Renal cortex interstitium (tissue), 11 donors: Measurements from ENCODE around the gene TRPV4. TPM values are rescaled to one million over a fixed set of nuclear protein-coding genes. Genes with fewer than 3 reads are reported as not detected.
A peak's percentile ranks its signal among the peaks of the same experiment; 100 is the strongest.

ENCODE experiments used
- DNase-seq, 11 donors: peaks; one replicate each; pipeline ENCODE4 v3.0.0-alpha.2; 2013; ENCODE audit warnings: low read depth in 9 of 11, low spot score in 4 of 11; ENCODE audit errors: extremely low read depth in 1 of 11
- polyA plus RNA-seq, 3 donors: library from polyadenylated mRNA; unstranded; fragments of 120-200 nt; gene quantifications; one replicate each; pipeline ENCODE4 v1.2.1, GENCODE V29; 2013; ENCODE audit not compliant: insufficient read length in 3 of 3

TRPV4 gene
- polyA plus RNA-seq, 3 donors: 9.8 to 18.8 (median 14.8) TPM

DNA sequence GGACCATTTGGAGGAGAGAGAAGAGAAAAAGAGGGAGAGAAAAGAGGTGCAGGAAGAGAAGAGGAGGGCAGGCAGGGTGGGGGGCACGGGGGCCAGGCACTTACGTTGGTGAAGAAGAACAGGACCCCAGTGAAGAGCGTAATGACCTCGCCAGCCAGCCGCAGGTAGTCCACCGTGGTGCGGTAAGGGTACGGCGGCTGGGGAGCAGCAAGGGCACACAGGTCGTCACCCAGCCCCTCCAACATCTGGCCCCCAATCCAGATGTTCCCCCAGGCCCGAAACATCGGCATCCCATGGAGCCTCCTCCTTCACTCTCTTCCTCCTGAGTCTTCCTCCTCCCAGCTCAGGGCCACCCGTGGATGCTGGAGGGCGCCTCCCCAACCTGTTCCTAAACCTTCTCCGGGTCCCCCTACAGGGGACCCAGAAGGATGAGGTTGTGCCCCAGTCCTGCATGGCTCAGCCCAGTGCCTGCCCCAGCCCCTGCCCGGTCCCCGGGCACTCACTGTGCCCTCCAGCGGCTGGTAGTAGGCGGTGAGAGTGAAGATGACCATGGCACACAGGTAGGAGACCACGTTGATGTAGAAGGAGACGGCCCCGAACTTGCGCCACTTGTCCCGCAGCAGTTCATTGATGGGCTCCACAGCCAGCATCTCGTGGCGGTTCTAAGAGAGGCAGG lies 39.2 kb downstream of the TRPV4 start:
- no peak for DNase-seq

DNA sequence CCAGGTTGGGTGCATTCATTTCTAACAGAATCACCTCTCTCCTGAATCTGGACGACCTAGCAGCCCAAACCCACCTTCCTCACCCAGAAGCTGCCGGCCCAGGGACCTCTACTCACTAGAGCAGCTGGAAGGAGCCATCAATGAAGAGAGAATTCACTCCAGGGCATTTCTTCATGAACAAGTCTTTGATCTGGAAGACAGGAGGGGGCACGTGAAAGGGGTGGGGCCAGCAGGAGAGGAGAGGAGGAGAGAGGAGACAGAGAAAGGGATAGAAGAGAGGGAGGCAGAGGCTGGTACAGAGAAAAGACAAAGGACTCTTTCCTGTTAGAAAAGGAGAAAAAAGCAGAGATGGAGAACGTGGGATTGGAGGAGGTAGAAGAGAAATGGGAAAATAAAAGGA lies 39.8 kb downstream of the TRPV4 start:
- DNase-seq: no peak

DNA sequence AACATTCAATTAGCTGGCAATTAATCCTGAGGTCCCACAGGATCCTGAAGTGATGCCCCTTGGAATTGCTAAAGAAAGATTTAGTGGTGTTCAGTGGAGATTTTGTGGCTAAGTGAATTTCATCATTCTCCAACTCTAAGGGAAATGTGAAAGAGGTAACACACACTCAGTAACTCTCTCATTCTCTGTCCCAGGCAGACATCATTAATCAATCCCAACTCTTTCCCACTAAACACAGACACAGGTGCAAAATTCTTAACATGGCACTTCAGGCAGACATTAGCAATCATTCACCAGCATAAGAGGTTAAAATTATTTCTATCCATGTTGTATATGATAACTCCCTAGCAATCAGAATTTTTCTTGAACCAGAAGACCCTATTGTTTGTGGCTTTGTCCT lies 40.2 kb downstream of the TRPV4 start:
- DNase-seq: no peak

DNA sequence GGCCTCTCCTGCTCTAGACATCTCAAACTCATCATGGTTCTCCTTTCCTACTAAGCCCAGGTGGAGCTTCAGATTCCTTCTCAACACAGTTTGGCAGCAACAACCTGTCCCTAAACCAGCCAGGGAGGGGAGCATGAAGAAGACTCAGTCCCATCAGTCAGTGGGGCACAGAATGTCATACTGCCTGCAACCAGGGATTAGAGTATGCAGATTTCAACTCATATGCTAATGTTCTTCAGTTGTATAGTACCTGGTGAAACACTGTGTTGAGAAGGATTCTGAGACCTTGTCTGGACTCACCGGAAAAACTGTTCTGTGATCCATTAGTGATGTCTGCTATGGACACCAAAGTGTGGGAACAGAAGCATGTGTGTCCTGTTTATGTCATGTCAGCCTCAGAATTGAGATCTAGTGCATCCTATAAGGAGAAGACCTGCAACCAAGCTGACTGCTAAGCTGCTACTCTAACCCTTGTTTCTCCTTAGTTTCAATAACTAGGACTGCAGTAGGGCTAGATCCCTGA lies 43.6 kb downstream of the TRPV4 start:
- no peak for DNase-seq

DNA sequence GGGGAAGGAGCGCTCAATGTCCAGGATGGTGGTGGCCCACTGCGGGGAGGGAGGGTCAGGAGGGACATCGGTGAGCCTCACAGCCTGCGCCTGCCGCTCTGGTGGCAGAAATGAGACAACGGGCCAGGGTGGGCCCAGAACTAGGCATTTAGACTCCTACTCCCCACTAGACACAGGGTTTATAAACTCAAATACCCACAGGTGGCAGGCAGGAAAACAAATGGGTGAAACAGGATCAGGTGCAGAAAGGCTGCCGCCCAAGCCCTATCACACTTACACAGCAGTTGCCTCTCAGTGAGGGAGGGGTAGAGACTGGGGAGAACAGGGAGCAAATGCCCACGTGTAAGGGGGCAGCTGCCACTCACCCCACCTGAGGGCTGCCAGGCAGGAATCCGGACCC lies 46.4 kb downstream of the TRPV4 start:
- no peak for DNase-seq

DNA sequence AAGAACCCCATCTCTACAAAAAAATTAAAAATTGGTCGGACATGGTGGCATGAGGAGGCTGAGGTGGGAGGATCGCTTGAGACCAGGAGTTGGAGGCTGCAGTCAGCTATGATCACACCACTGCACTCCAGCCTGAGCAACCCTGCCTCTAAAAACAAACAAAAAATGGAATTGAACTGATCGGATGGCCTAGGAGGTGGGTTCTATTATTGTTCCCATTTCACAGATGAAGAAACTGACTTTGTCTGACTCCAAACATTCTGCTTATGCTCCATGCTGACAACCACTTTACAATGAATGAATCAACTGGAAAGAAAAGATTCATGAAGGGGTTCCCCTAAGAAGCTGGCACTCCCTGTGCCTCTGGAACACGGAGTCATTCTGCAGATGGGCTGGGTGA lies 47.3 kb downstream of the TRPV4 start:
- no peak for DNase-seq

DNA sequence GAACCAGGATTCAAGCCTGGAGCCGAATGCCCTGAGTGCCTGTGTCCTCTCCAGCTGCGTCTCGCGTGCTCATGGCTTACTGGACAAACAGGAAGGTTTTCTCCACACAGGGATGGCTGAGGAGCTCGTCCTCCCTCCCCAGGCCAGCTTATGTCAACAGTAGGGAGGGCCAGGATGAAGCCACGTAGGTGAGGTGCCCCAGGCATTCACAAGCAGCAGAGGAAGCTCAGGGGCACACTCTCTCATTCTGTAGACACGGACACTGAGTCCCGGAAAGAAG lies 49.3 kb downstream of the TRPV4 start:
- no peak for DNase-seq

DNA sequence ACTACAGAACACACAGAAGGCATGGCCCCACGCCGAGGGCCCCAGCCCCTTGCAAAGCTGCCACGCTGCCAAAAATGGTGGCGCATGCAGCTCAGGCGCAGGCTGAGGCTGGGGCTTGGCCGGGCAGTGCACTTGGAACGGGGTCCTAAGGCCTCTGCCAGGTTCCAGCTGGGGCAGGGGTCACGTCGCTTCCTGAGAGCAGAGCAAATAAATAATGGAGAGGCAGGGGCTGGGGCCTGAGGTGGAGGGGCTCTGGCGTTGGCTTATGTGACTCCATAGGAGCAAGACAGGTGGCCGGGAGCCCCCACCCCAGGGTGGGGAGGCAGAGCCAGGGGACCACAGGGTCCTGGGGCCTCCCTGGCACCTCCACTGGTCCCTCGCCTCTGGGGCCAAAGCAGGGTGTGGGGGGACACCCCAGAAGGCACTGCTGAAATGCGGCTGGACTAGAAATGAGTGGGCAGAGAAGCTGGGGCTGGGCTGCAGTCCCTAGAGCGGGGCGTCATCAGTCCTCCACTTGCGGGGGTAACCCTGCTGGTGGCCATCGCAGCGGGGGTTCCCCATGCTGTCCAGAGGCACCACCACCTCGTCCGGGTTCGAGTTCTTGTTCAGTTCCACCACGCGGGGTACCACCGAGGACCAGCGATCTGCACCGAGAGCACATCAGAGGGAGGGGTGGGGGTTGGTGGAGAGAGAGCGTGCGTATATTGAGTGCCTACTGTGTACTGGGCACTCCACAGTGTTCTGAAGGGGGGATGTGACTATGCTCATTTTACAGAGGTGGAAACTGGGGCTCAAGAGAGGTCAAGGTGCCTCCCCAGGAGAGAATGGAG lies 49.8 kb downstream of the TRPV4 start:
- DNase-seq: no peak

DNA sequence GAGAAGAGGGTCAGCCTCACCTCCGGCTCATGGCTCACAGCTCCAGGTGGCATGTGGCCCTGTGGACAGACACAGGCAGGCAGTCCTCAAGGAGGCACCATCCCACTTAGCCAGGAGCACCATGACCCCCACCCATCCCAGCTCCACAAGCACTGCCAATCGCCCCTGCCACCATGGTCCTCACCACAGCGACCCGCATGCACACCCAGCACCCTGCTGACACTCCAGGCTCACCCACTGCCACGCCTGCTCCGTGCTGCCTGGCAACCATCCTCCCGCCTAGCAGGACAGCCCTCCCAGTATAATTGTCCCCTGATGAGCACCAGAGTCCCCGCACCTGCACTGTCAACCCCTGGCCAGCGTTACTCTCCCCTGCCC lies 50.9 kb downstream of the TRPV4 start:
- DNase-seq: no peak

DNA sequence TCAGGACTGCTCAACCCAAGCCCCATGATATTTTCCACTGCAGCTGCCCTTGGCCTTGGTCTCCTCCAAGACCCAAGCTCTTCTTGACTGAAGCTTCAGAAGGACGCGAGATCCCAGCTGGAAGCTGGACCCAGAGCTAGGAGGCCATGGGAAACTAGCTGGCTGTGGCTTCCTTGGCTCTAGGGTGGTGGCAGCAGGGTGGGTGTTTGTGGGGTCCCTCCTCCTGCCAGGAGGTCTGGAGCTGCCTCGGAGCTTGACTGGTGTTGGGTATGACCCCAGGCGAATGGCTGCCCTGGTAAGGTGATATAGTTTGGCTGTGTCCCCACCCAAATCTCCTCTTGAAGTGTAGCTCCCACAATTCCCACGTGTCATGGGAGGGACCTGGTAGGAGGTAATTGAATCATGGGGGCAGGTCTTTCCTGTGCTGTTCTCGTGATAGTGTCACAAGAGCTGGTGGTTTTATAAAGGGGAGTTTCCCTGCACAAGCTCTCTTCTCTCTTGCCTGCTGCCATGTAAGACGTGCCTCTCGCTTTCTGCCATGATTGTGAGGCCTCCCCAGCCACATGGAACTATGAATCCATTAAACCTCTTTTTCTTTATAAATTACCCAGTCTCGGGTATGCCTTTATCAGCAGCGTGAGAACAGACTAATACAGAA lies 51.4 kb downstream of the TRPV4 start:
- no peak for DNase-seq

DNA sequence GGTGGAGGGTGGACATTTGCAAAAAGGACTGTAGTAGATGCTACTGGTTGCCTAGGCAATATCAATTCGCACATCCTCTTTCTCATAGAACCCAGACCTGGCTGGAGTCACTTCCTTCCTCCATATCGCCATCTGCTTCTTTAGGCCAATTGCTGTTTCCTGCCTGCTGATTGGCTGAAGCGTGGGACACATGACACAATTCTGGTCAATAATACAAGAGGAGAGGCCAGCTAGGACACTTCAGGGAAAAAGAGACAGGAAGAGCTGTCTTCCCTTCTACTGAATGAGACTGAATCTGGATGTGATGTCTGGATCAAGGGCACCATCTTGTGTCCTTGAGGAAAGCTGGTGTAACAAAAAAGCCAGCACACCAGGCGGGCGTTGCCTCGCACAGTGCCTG lies 53.8 kb downstream of the TRPV4 start:
- no peak for DNase-seq

DNA sequence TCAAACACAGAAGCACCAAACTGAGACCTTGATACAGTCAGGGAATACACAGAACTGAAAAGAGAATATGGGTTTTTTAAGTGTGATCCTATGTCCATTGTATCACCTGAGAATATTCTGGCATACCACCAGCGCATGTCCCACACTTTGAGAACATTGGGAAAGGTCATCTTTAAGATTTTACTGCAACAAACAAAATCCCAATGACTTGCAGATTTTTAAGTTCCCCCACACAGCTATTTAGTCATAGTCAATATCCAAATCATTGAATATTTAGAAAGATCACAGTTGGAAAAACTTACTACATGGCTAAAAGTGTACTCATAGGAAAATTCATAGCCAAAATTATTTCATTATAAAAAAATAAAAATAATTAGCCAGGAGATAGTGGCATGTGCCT lies 54.5 kb downstream of the TRPV4 start:
- no peak for DNase-seq

DNA sequence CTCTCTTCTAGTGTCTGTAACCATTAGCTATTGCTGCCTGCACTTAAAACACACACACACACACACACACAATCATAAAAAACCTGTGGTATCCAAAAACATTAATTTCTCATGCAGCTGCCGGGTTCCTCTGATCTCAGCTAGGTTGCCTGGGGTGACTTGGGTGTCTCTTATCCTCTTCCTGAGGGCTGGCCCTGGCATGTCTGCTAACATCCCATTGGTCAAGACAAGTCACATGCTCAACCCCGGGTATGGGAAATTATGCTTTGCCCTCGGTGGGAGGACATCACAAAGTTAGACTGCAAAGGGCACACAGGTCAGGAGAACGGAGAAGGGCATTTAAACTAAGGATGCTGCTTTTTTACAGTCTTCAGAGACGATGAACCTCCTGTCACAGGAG lies 55.7 kb downstream of the TRPV4 start:
- DNase-seq: no peak

DNA sequence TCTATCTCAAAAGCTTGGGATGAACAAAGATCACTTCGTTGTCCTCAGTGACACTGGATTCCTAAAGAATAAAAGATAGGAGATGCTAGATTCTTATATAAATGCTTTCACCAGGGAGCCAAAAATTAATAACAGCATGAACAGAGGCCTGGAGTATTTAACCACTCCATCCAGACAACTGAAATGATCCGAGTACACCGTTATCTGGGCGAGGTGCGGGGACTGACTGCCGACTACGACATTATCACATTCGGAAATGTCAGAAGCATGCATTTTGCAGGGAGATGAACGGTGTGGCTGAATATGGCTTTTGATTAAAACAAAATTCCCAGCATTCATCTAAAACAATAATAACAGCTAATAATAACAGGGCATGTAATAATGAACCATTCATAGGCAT lies 56.6 kb downstream of the TRPV4 start:
- no peak for DNase-seq

DNA sequence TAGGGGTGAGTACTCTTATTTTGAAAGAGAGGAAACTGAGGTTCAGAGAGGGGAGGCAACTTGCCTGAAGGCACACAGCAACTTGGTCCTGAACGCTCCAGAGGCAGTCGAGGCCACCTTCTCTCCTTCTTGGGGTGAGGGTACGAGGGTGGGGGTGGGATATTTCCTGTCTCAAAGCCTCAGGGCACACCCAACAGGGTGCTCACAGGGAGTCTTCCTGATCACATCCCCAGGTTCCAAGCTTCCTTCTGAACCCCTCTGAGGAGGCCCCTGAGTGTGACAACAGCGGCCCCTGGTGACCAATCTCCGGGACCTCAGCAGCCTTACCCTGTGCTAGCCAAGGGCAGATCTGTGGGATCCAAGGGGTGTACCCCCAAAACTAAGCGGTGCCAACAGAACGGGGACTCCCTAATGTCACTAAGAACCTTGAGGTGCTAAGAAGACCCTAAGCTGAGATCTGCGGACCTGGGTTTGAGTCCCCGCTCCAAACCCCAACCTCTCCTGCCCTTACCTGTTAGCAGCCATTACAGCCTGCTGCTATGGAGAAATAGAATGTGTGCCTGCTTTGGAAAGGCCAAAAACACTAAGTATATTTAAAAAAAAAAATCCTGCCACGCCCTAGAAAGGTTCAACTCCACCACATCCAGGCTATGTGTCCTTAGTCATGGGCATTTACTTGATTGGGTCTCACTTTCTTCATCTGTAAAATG lies 57.9 kb downstream of the TRPV4 start:
- peak; percentile 29 to 68 (median 52) for DNase-seq

DNA sequence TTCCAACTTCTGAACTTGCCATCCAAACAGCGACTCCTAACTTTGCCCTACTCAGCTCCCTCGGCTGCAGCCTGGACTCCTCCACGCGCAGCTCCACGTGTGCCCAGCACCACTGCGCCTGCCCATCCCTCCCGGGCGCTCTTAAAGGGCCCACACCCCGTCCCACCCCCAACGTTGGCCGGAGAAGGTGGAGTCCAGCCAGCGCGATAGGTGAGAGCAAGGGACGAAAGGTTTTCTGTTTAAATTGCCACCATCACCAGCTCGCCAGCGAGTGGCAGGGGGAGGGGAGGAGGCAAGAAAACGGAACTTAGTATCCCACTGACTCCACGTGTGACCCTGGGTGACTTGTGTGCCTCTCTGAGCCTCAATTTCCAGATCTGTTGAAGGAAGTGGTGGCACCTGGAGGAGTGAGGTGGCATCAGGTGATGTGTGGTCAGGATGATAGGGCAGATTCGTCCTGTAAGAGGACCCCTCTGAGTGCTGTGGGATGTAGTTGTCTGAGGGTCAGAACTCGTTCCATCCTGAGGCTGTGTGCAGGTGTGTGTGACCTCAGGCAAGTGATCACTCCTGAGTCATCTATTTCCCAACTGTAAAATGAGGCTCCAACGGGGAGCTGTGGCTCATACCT lies 59.7 kb downstream of the TRPV4 start:
- DNase-seq: no peak

DNA sequence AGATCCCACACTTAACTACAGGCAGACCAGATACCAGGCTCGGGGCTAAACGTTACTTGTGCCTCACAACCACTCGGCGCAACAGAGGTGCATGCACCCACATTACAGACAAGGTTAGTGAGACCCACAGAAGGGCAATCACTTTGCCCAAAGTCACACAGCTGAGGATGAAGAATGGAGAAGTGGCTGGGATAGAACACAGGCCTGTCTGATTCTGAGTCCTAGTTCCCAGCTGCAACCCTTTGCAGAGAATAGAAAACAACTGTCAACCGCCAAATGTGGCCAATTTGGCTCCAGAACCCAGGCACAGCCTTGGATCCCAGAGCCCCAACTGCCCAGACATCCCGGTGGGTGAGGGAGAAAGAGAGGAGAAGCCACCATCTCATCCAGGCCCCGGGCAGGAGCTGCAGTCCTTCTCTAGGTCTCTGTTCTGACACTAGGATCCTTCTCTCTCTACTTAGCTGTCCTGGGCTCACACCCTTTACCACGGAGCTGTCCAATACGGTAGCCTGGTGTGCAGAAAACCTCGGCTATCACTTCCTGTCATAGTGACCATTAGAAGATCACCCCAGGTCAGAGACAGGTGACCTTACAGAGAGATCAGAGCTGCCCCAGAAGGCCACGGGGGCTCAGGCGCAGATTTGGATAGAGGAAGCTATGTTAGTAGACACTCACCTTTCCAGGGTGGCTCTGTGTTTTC lies 60.4 kb downstream of the TRPV4 start:
- no peak for DNase-seq

DNA sequence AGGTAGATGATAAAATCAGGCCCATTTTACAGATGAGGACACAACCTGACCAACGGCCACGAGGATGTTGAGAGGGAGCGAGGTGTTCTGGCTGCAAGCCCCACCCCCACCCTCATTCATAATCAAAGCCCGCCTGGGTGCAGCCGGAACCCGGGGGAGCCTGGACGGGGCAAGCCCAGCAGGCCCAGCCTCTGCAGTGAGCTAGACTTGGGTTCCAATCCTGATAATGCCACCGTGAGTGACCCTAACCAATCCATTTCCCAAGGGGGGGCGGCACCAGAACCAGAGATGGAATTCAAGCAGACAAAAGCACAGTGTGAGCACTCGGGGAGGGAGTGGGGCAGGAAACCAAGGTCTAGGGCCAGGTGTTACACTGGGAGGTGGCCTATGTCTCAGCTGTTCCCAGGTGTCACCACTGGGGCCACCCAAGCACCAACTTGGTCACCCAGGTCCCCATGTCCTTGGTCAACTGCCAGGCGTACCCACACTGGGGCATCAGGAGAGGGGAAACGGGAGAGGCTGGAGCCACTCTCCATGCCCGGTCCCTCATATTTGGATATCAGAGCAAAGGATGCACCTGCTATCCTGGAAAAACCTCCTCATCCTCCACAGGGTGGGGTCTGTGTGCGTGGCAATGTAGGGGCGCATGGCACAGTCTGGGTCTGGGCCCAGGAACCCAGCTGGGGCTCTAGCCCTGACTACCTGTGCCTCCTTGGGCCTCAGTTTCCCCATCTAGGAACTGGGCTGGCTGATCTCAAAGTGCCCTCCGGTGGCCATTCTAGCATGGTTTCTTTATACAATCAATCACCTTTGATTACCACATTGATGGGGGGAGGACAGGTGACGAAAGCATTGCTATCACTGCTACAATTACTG lies 61.2 kb downstream of the TRPV4 start:
- DNase-seq: no peak
